Bone marrow (tissue), 2 donors: Measurements from ENCODE around the gene CNN1.
"Not testable (repeated sequence)": the region's sequence is repeated elsewhere in the genome, so short reads cannot be mapped to it uniquely, and the experiment has no call there.

Experiments
- DNase-seq, 2 donors: peaks; one replicate each; lab custom pipeline; 2025; lab: John Stamatoyannopoulos, UW

Gene CNN1

GRCh38 chr19:11566164-11566563 lies 27.5 kb downstream of the CNN1 start:
- no peak for DNase-seq

- DNase-seq, result peak in 1 of 2 donors; percentile 60
Measured at GRCh38 chr19:11570039-11570462, 31.4 kb downstream of the CNN1 start.

- not testable (repeated sequence) for DNase-seq
Measured at GRCh38 chr19:11573354-11573753, 34.7 kb downstream of the CNN1 start.

GRCh38 chr19:11573763-11574162 lies 35.1 kb downstream of the CNN1 start:
- DNase-seq, result not testable (repeated sequence)

- DNase-seq, result no peak
Measured at GRCh38 chr19:11574689-11575088, 36.0 kb downstream of the CNN1 start.

GRCh38 chr19:11576227-11576626 lies 37.6 kb downstream of the CNN1 start:
- DNase-seq, result no peak

GRCh38 chr19:11577451-11578257 lies 39.0 kb downstream of the CNN1 start, which contains the start of gene ACP5:
ACP5 (minus strand) TSS chr19:11577645; CDS start chr19:11577317, 328 bp downstream.
- DNase-seq, result no peak

GRCh38 chr19:11578258-11579142 lies 39.8 kb downstream of the CNN1 start:
- DNase-seq, result no peak

- no peak for DNase-seq
Measured at GRCh38 chr19:11580116-11580515, 41.5 kb downstream of the CNN1 start.

- DNase-seq, result peak in 1 of 2 donors; percentile 59
Measured at GRCh38 chr19:11581740-11582139, 43.1 kb downstream of the CNN1 start.

GRCh38 chr19:11586331-11586730 lies 47.7 kb downstream of the CNN1 start:
- no peak for DNase-seq

GRCh38 chr19:11587302-11587974 lies 48.8 kb downstream of the CNN1 start:
- DNase-seq, result peak; percentile 51 to 83

- no peak for DNase-seq
Measured at GRCh38 chr19:11587975-11588631, 49.5 kb downstream of the CNN1 start.

GRCh38 chr19:11594084-11594483 lies 55.4 kb downstream of the CNN1 start:
- no peak for DNase-seq

- no peak for DNase-seq
Measured at GRCh38 chr19:11596156-11596555, 57.5 kb downstream of the CNN1 start.

- DNase-seq, result peak; percentile 87 to 99
Measured at GRCh38 chr19:11597202-11598102, 58.8 kb downstream of the CNN1 start, which contains the start of gene ZNF627. ZNF627 (plus strand) TSS chr19:11597483; CDS start chr19:11597628, 145 bp downstream.

GRCh38 chr19:11598103-11598483 lies 59.4 kb downstream of the CNN1 start:
- no peak for DNase-seq

GRCh38 chr19:11598746-11599145 lies 60.1 kb downstream of the CNN1 start:
- DNase-seq, result no peak

GRCh38 chr19:11599704-11600103 lies 61.1 kb downstream of the CNN1 start:
- not testable (repeated sequence) for DNase-seq
